Central memory CD4-positive, alpha-beta T cell (primary cell): ENCODE measurements around the gene SEMA6A.

Source experiments
- DNase-seq: peaks from one replicate; pipeline ENCODE4 v3.0.0; 2022

SEMA6A gene

GRCh38 chr5:116522356-116523136 lies 52.1 kb downstream of the SEMA6A start:
- DNase-seq = no peak

DNA sequence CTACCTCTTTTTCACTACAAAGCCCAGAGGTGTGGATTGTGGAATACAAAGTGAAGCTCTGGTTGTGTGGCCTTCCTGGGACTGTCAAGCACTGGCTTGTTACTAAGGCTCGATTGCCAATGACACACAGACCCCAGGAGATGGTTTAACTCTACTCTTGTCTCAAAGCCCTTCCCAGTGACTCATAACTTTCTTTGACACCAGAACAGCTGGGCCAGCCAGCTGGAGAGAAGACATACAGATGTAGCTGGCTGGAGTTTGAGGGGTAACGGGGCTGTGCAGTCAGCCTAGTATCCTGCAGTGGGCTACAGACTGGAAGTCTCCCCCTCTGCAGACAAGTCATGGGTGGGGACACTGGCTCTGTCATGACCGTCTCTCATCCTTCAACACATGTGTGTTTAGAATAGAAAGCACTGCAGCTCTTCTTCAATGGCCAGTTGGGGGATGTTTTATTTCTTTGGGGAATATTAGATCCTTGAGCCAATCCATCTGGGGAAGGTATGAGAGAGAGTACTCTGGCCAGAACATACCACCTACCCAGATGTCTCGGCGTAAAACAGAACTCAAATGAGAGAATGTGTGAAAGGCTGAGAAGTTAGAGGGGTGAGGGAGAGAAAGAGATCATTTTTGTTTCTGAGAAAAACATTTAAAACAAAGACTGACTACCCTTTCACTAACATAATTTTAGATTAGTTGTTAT lies 53.3 kb downstream of the SEMA6A start:
- DNase-seq = no peak

GRCh38 chr5:116520771-116521170 lies 53.9 kb downstream of the SEMA6A start:
- no peak for DNase-seq

DNA sequence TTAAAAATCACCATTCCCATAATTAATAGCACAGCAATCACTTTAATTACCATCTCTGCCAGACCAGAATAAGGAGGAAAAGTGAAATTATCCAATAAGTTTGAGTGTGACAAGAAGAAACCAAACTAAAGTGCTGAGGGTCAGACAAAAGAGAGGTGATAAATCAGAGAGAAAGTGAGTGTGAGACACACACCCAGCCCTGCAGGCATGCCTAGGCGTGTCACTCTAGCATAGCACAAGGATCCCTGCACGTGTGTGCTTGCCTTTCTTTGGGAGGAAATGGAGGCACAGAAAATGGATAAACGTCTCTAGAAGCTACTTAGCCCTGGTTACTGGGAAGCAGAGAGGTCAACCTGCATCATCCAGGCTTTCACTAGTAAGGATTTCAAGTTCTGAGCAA lies 56.2 kb downstream of the SEMA6A start:
- no peak for DNase-seq

GRCh38 chr5:116517488-116517887 lies 57.1 kb downstream of the SEMA6A start:
- DNase-seq = no peak

- DNase-seq = no peak
These were observed 58.6 kb downstream of the SEMA6A start for GRCh38 chr5:116516021-116516420.

GRCh38 chr5:116514421-116514970 lies 60.1 kb downstream of the SEMA6A start:
- no peak for DNase-seq

DNA sequence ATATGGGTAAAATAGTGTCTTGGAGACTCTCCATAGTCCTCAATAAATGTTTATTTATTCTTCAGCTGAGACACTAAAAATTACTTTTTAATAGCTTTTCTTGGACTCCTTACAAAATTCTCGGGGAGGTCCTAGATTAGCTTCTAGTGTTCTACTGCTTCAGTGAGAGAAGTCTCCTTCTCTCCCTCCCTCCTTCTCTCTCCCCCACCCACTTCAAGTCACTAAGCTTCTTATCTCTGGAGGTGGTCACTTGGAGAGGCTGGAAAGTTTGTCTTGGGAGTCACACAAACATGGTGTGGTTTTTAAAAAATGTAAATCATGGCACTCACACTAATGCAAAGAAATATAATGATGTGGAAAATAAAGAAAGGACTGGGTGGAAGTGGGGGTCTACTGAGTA lies 64.1 kb downstream of the SEMA6A start:
- DNase-seq = no peak

- no peak for DNase-seq
These were observed 65.0 kb downstream of the SEMA6A start for GRCh38 chr5:116509483-116510244.

GRCh38 chr5:116508835-116509234 lies 65.8 kb downstream of the SEMA6A start:
- DNase-seq = no peak

DNA sequence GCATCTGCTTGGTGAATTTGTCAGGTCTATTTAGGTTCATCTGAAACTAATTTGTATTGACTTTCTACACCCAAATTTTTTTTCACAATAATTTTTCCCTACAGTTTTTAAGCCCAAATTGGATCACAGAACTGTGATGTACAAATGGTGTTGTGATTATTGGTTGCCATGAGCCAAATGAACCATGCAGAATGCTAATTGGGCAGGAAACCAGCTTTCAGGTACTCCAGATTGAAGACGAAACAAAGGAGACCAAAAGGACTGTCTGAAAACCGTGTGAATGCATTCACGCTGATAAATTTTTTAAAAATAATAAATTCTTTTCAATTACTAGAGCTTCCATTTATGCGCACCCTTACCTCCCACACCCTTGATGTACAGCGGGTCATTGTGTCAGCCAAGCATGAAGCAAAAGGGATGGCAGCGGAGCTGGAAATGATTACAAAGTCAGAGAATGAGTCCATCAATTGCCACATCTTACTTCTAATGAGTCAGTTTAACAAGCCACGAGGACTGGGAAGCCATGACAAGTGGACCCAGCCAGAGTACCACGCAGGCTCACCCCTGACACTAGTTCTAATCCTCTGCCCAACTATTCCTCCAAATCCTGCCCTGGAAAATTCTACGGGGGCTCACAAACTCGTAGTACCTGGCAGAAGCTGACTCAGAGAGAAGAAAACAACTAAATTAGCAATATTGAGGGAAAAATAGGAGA lies 66.5 kb downstream of the SEMA6A start:
- no peak for DNase-seq

- no peak for DNase-seq
These were observed 67.5 kb downstream of the SEMA6A start for GRCh38 chr5:116507051-116507537.

DNA sequence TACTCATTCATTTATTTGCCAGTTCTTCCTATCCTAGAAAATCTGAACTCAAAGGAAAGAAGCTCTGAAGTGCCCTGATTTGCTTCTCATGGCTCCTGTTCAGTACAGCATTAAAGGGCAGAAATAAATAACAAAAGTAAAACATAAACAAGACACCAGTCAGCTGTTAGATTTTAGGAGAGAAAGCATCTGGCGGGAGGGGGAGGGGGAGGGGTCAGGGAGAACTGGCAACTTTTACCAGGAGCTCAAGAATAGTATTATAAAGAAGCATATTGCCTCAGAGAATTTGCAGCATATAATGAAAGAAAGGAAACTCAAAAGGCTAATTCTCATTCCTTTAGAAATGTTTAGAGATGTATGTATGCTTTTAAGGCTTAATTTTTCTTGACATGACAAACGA lies 68.1 kb downstream of the SEMA6A start:
- DNase-seq = no peak

DNA sequence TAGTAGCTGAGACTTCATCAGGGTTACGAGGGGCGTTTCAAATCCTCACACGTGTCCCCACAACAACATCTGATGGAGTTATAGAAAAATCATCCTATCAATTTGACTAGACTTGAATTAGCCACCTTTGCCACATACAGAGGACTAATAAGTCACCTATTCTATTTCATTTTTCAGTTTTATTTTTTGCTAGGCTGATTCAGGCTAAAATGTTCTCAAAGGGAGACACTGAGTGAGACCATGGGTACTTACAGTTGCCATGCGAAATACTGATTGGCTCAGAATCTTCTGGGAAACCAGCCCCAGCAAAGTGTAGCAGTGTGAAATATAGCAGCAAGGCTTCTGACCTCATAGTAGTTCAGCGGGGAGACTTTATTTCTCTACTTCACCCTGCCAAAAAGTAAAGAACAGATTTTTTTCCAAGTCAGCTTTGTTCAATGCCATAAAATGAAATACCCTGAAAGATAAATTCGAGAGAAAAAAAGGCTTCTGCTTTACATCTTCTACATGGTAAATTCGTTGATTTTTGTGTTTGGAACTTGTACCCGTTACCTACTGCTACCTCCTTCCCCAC lies 69.9 kb downstream of the SEMA6A start:
- DNase-seq = no peak

DNA sequence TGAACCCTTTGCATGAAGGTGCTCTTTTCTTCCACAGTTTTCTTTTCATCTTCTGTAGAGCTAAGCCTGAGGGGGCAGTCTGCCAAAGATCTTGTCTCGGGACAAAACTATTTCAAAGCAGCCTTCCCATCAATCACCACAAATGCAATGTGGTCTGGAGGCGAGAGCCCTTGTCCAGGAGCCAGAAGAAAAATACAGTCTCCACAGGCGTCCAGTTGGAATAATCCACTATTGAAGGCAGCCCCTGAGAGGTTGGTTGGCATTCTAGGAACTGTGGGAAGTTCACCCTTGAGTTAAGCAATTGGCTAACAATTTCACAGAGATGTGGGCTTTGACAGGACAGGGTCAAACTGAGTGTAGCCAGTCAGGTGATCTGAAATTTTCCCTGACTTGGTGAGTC lies 72.0 kb downstream of the SEMA6A start:
- no peak for DNase-seq

- DNase-seq = no peak
These were observed 72.5 kb downstream of the SEMA6A start for GRCh38 chr5:116502138-116502537.

DNA sequence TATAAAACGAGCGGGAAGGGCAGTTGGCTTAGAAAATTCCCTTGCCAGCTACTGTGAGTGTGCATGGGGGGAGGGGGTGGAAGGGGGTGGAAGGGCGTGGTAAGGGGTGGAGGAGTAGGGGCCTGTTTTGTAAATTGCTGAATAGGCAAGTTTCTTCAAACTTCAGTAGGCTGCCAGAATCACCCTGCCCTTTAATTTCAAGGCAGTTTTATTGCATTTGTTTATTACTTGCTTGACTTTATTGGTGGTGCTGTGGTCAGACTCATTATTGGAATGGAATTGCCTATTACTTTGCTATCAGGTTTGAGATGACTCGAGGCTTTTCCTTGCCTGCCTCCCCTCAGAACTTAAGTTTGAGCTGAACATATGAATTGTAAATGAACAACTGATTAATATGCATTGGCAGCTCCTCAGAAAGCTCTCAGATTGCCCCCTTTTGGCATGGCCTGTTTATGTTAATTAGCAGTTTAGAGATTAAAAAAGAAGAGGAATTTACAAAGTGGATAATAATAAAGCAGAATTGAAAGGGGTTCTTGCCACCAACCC lies 76.0 kb downstream of the SEMA6A start:
- DNase-seq = no peak

DNA sequence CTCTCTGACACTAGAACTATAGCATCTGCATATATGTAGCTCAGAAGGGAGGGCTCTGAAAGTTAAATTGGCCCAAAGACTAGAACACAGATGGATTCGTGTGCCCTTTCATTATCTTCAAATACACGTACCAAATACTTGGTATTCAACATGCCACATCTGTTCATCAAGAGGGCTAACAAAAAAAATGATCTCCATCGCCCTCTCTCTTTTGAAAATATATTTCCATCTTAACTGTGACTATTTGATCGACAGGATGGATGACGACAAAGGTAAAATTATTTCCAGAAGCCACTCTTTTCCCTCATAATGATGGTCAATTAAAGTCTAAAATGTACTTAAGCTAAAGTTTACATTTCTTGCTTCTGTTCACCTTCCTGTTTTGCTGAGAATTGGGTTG lies 77.0 kb downstream of the SEMA6A start:
- DNase-seq = no peak

DNA sequence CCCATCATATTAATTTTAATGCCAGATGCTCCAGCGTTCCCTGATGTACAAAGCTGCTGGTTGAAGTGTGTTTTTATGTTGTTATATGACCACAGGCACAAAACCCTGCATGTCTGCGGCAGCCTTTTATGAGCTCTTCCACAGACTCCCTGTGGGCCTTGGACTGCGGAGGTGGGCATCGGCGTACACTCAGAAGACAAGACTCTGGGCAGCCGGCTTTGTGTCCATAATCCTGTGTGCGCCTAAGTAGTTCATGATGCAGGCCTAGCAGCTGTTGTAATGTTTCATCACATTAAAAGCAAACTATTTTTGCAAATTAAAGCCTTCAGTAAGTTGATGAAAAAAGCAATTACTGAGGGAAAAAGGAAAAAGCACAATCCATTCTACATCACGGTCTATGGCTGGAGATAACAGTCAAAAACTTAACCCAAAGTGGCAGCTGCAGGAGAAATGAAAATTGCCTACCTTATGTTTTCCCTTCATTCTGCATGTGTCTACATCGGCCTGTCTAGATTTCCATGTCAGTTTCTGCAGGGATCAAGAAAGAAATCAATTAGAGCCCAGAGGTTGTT lies 78.8 kb downstream of the SEMA6A start:
- DNase-seq = no peak

GRCh38 chr5:116494784-116495450 lies 79.7 kb downstream of the SEMA6A start:
- no peak for DNase-seq

DNA sequence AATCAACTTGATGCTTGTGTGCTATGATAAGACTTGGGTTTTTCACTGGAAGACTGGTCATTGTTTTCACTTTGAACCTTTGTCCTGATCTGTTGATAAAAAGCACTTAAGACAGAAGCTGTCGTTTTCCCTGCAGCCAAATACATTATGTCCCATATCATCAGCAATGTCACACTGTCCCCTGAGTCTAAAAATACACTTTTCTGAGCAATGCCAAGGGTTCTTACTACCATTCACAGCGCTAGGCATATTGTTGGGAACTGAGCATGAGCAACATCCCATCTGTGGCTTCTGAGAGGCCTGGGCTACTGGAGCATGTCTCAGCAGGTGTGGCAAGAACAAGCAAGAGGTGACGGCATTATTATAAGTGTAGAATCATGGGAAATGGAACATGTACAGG lies 81.8 kb downstream of the SEMA6A start:
- DNase-seq = no peak
